IMR-90 (cell line): Measurements from ENCODE around the gene DCUN1D1. TPM values are rescaled to one million over a fixed set of nuclear protein-coding genes. Genes with fewer than 3 reads are reported as not detected.
"Not testable (repeated sequence)": the region's sequence is repeated elsewhere in the genome, so short reads cannot be mapped to it uniquely, and the experiment has no call there.

Source experiments
- ATAC-seq: fragments of 200-7000 bp; cut with Tn5 transposase; 2 replicates; pipeline ENCODE4 v1.9.1; 2020; ENCODE audit warnings: low read depth, mild to moderate bottlenecking, moderate library complexity
- BruUV-seq: library from RNA; stranded (reverse); fragments of 400-500 nt; replicated peaks from 2 replicates; lab custom pipeline; 2021; lab: Mats Ljungman, UMichigan
- CTCF ChIA-PET: fragments of 300-600 bp; formaldehyde crosslinking; extraction: SDS; loops from one replicate; lab custom pipeline; 2021; ENCODE audit warnings: antibody characterized with exemption; lab: Yijun Ruan, JAX
- POLR2A ChIA-PET: fragments of 300-600 bp; sonication (Branson Sonifier 250); formaldehyde crosslinking; loops from one replicate; lab custom pipeline; 2022; ENCODE audit warnings: antibody characterized with exemption; ENCODE audit not compliant: unreplicated experiment; lab: Charles Lee
- DNase-seq: peaks from one replicate; pipeline ENCODE4 v3.0.0; 2013
- H2AFZ ChIP-seq: replicated peaks from 2 replicates; pipeline ENCODE3; 2013; ENCODE audit warnings: low read length, mild to moderate bottlenecking; ENCODE audit not compliant: poor library complexity
- H2AK5ac ChIP-seq: 2 replicates; pipeline ENCODE4 v1.6.1; 2013; ENCODE audit warnings: low read depth, low read length, inconsistent platforms
- H2AK9ac ChIP-seq: replicated peaks from 2 replicates; pipeline ENCODE3; 2013; ENCODE audit warnings: mild to moderate bottlenecking, low read depth, low read length, moderate library complexity; ENCODE audit not compliant: poor library complexity
- H2BK120ac ChIP-seq: 2 replicates; pipeline ENCODE4 v1.6.1; 2013; ENCODE audit warnings: low read depth, low read length, inconsistent platforms
- H2BK15ac ChIP-seq: 3 replicates; pipeline ENCODE4 v1.6.1; 2013; ENCODE audit warnings: low read depth, low read length, inconsistent platforms
- H2BK20ac ChIP-seq: 2 replicates; pipeline ENCODE4 v1.6.1; 2013; ENCODE audit warnings: low read depth, mild to moderate bottlenecking, inconsistent platforms, low read length, moderate library complexity
- H2BK5ac ChIP-seq: 2 replicates; pipeline ENCODE4 v1.6.1; 2013; ENCODE audit warnings: mild to moderate bottlenecking, low read depth, low read length, inconsistent platforms; ENCODE audit not compliant: poor library complexity, severe bottlenecking
- H3K14ac ChIP-seq: replicated peaks from 2 replicates; pipeline ENCODE4 v1.6.1; 2013; ENCODE audit warnings: low read depth, low read length, inconsistent platforms
- H3K18ac ChIP-seq: 2 replicates; pipeline ENCODE4 v1.6.1; 2013; ENCODE audit warnings: low read depth, low read length, control low read depth
- H3K23ac ChIP-seq: 2 replicates; pipeline ENCODE4 v1.6.1; 2013; ENCODE audit warnings: low read depth, low read length, inconsistent platforms
- H3K27ac ChIP-seq: 2 replicates; pipeline ENCODE4 v1.5.1; 2013; ENCODE audit warnings: mild to moderate bottlenecking, control low read depth, low read length; ENCODE audit not compliant: insufficient read depth
- H3K27me3 ChIP-seq: 2 replicates; pipeline ENCODE4 v1.6.1; 2013; ENCODE audit warnings: low read length; ENCODE audit not compliant: control insufficient read depth, insufficient read depth
- H3K36me3 ChIP-seq: 2 replicates; pipeline ENCODE4 v1.6.1; 2013; ENCODE audit warnings: low read length, mixed read lengths; ENCODE audit not compliant: control insufficient read depth, insufficient read depth
- H3K4ac ChIP-seq: 2 replicates; pipeline ENCODE4 v1.6.1; 2013; ENCODE audit warnings: low read depth, low read length, inconsistent platforms
- H3K4me1 ChIP-seq: 2 replicates; pipeline ENCODE4 v1.6.1; 2013; ENCODE audit warnings: low read length, mixed read lengths; ENCODE audit not compliant: control insufficient read depth, insufficient read depth
- H3K4me2 ChIP-seq: 2 replicates; pipeline ENCODE4 v1.6.1; 2013; ENCODE audit warnings: low read depth, mild to moderate bottlenecking, control low read depth, low read length, moderate library complexity
- H3K4me3 ChIP-seq: 2 replicates; pipeline ENCODE4 v1.5.1; 2013; ENCODE audit warnings: low read depth, mild to moderate bottlenecking, control low read depth, low read length, moderate library complexity; ENCODE audit not compliant: insufficient read depth
- H3K56ac ChIP-seq: 2 replicates; pipeline ENCODE4 v1.6.1; 2013; ENCODE audit warnings: low read length, inconsistent platforms; ENCODE audit not compliant: insufficient read depth; ENCODE audit errors: extremely low read depth
- H3K79me1 ChIP-seq, 2 experiments: 2 replicates each; pipeline ENCODE4 v1.6.1; 2013; ENCODE audit warnings: low read length in 2 of 2, inconsistent platforms in 1 of 2, low read depth in 1 of 2
- H3K9ac ChIP-seq: 2 replicates; pipeline ENCODE4 v1.6.1; 2013; ENCODE audit warnings: low read depth, low read length, control low read depth
- H3K9me1 ChIP-seq: 2 replicates; pipeline ENCODE4 v1.6.1; 2013; ENCODE audit warnings: low read length, inconsistent platforms; ENCODE audit not compliant: insufficient read depth
- H3K9me3 ChIP-seq: 2 replicates; pipeline ENCODE4 v1.6.1; 2013; ENCODE audit warnings: low read length; ENCODE audit not compliant: control insufficient read depth, insufficient read depth
- H4K20me1 ChIP-seq: 2 replicates; pipeline ENCODE4 v1.6.1; 2013; ENCODE audit warnings: low read length, inconsistent platforms; ENCODE audit not compliant: insufficient read depth
- H4K5ac ChIP-seq: 2 replicates; pipeline ENCODE4 v1.6.1; 2013; ENCODE audit warnings: mild to moderate bottlenecking, low read depth, low read length, control low read depth
- H4K8ac ChIP-seq, 2 experiments: 2 replicates each; pipeline ENCODE4 v1.6.1; 2013; ENCODE audit warnings: low read depth in 2 of 2, low read length in 2 of 2, control low read depth in 1 of 2, inconsistent platforms in 1 of 2
- H4K91ac ChIP-seq: 2 replicates; pipeline ENCODE4 v1.6.1; 2013; ENCODE audit warnings: low read depth, low read length, inconsistent platforms; ENCODE audit not compliant: insufficient read depth
- WGBS, 2 experiments: methylation state at CpG; one replicate each; pipeline versions ENCODE4 v1.1.5 to v1.1.7; 2013; ENCODE audit warnings: missing lambda C conversion rate in 2 of 2; ENCODE audit not compliant: insufficient read length in 1 of 2; ENCODE audit errors: extremely low coverage in 2 of 2; 5-methylcytosine and 5-hydroxymethylcytosine counted together
- dilution Hi-C: fragments of 300-500 bp; cut with HindIII; formaldehyde crosslinking; loops from one replicate; pipeline ENCODE4 v1.14.3; 2018; ENCODE audit warnings: low sequenced_read_pairs; ENCODE audit not compliant: unreplicated experiment
- in situ Hi-C: fragments of 300-500 bp; cut with MboI; formaldehyde crosslinking; loops from 3 replicates; pipeline ENCODE4 v1.14.3; 2019; ENCODE audit warnings: low sequenced_read_pairs, inconsistent platforms, mixed read lengths
- intact Hi-C: fragments of 100-400 bp; cut with micrococcal nuclease; formaldehyde crosslinking; loops from 2 replicates; pipeline ENCODE4 v1.10.0; 2022
- polyA plus RNA-seq, 3 experiments: library from polyadenylated mRNA; depleted of rRNA; stranded (reverse); fragments of >200 nt; gene quantifications; 2 replicates each; pipeline ENCODE4 v1.2.3, GENCODE V29; 2012; ENCODE audit warnings: low replicate concordance in 1 of 3
- total RNA-seq: library from RNA; depleted of rRNA; stranded (reverse); fragments of >200 nt; gene quantifications from 2 replicates; pipeline ENCODE4 v1.2.3, GENCODE V29; 2012

The DCUN1D1 gene
- total and polyA plus RNA-seq, 2 of the 4 experiments (the other 2 are of a cell fraction), result 12.5 to 17.7 TPM

GRCh38 chr3:182993486-182994201, 13.3 kb upstream of the DCUN1D1 start:
- H3K4ac ChIP-seq, ATAC-seq, H3K4me3 ChIP-seq, H4K91ac ChIP-seq, H2BK20ac ChIP-seq, H3K9me3 ChIP-seq, H4K5ac ChIP-seq, H3K27ac ChIP-seq, POLR2A ChIA-PET, H2BK5ac ChIP-seq, H3K23ac ChIP-seq, H3K27me3 ChIP-seq, H3K4me1 ChIP-seq, H4K20me1 ChIP-seq, H3K79me1 ChIP-seq, dilution Hi-C loops, H2AK9ac ChIP-seq, H3K36me3 ChIP-seq, H3K4me2 ChIP-seq, BruUV-seq, in situ Hi-C loops, CTCF ChIA-PET, intact Hi-C loops, H2BK15ac ChIP-seq, DNase-seq, H3K18ac ChIP-seq, H3K9ac ChIP-seq, H3K56ac ChIP-seq, H2BK120ac ChIP-seq, H3K14ac ChIP-seq, H4K8ac ChIP-seq, H2AK5ac ChIP-seq, H2AFZ ChIP-seq, H3K9me1 ChIP-seq: not testable (repeated sequence)
- WGBS, 2 experiments, result no CpG with 5 or more reads among the region's 4 CpGs
